Measurements from ENCODE around the gene LRRC56. TPM values are rescaled to one million over a fixed set of nuclear protein-coding genes. Genes with fewer than 3 reads are reported as not detected.
A peak's percentile ranks its signal among the peaks of the same experiment; 100 is the strongest.

The LRRC56 gene
- total and polyA plus RNA-seq, 2 donors (not counting 1 experiment from before 2014, with no cell fraction given) = 0.28 to 1.3 TPM

GRCh38 chr11:506238-506994 lies 30.9 kb upstream of the LRRC56 start:
- peak overlapping the region; percentile 100 for H3K27ac ChIP-seq (ENCODE audit: insufficient read depth, low read length)
- H3K9me3 ChIP-seq (ENCODE audit: control insufficient read depth, insufficient read depth, low read depth, low read length) = no peaks in the 10 kb centered on the region
- peaks cover 8% of the 10 kb centered on the region for H3K36me3 ChIP-seq (ENCODE audit: control insufficient read depth, insufficient read depth, low read length)
- DNase-seq (ENCODE audit: low read depth in 2 of 2) = peak; percentile 98
- H3K4me3 ChIP-seq (replicated peaks in 1 of 4; ENCODE audit: control extremely low read depth in 1 of 4, insufficient read depth in 1 of 4, low read depth in 3 of 4, low read length in 4 of 4) = peak overlapping the region; percentile 84 to 96 (median 90)
- TF ChIP-seq EZH2 (IDR thresholded peaks at IDR 0.05; ENCODE audit: low read length, missing control alignments) (no peak), CTCF (conservative IDR thresholded peaks at IDR 0.05 in 1 of 2, IDR thresholded peaks at IDR 0.05 in 1 of 2; ENCODE audit: low read depth in 1 of 2, low read length in 2 of 2) (peak in 1 of 2 donors; percentile 7)
- peaks cover 45% of the 10 kb centered on the region for H3K79me2 ChIP-seq (ENCODE audit: control insufficient read depth, insufficient read depth, low read length)
- H3K27me3 ChIP-seq (ENCODE audit: control insufficient read depth, insufficient read depth, low read length) = no peaks in the 10 kb centered on the region
- H3K4me2 ChIP-seq (ENCODE audit: extremely low read depth, insufficient read depth, low read length) = peak overlapping the region; percentile 82
- H4K20me1 ChIP-seq (ENCODE audit: control insufficient read depth, extremely low read depth, insufficient read depth, low read length) = no peaks in the 10 kb centered on the region
- peak overlapping the region; percentile 99 for H3K9ac ChIP-seq (ENCODE audit: insufficient read depth, low read length)
- no peak overlapping the region for H2AFZ ChIP-seq (ENCODE audit: low read length)
- peaks cover 13% of the 10 kb centered on the region for H3K4me1 ChIP-seq (ENCODE audit: control insufficient read depth, extremely low read depth, insufficient read depth, low read length)

DNA sequence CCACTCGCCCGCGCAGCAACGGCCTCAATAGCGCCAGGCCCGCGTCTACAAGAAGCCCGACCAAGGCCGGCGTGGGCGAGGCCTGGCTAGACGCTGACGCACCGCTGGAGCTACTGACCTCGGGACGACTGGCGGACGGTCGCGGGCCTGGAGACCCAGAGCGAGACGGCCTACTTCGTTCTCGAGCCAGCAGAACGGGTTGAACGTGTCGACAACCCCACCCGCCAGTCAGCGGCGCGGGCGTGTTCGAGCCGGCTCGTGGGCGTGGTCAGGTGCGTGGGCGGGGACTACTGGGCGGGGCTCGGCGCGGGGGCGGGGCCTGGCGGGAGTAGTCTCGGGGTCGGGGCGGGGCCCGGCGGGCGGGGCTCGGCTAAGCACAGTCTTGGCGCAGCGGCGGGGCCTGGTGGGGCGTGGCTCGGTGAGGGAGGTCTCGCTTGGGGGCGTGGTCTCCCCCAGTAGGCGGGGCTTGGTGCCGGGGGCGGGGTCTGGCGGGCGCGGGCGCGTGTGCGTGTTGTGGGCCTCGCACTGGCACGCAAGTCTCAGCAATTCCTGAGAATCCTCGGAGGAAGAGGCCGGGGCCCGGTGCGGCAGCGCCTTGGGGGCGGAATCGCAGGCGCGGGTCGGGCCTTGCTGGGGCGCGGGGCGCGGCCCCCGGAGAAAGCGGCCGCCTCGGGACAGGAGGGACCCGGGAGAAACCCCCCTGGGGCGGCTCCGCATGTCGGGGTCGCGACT lies 30.2 kb upstream of the LRRC56 start, which contains the start of gene RNH1:
RNH1 (minus strand) TSS at position 248 of the 732 bp plus-strand sequence. CDS start 5,080 bp downstream, outside the sequence.
- Histone ChIP-seq H3K27ac (ENCODE audit: insufficient read depth, low read length) (peak within 1 kb of the TSS; percentile 100), H3K9me3 (ENCODE audit: control insufficient read depth, insufficient read depth, low read depth, low read length) (no peaks in the 10 kb centered on the region), H3K36me3 (ENCODE audit: control insufficient read depth, insufficient read depth, low read length) (peaks cover 2% of the 10 kb centered on the region), H3K4me2 (ENCODE audit: extremely low read depth, insufficient read depth, low read length) (peak within 1 kb of the TSS; percentile 82), H2AFZ (ENCODE audit: low read length) (peak within 1 kb of the TSS; percentile 42), H3K27me3 (ENCODE audit: control insufficient read depth, insufficient read depth, low read length) (no peaks in the 10 kb centered on the region), H3K4me1 (ENCODE audit: control insufficient read depth, extremely low read depth, insufficient read depth, low read length) (peaks cover 13% of the 10 kb centered on the region), H4K20me1 (ENCODE audit: control insufficient read depth, extremely low read depth, insufficient read depth, low read length) (no peaks in the 10 kb centered on the region), H3K4me3 (replicated peaks in 1 of 4; ENCODE audit: control extremely low read depth in 1 of 4, insufficient read depth in 1 of 4, low read depth in 3 of 4, low read length in 4 of 4) (peak within 1 kb of the TSS; percentile 84 to 96 (median 90)), H3K79me2 (ENCODE audit: control insufficient read depth, insufficient read depth, low read length) (peaks cover 38% of the 10 kb centered on the region), H3K9ac (ENCODE audit: insufficient read depth, low read length) (peak within 1 kb of the TSS; percentile 99)
- DNase-seq (ENCODE audit: low read depth in 2 of 2) = peak; percentile 90 to 96
- TF ChIP-seq EZH2 (IDR thresholded peaks at IDR 0.05; ENCODE audit: low read length, missing control alignments) = no peak
- no peak for TF ChIP-seq CTCF (conservative IDR thresholded peaks at IDR 0.05 in 1 of 2, IDR thresholded peaks at IDR 0.05 in 1 of 2; ENCODE audit: low read depth in 1 of 2, low read length in 2 of 2)

Data from fibroblast of lung (primary cell).